ENCODE results near the gene RNF115.

- TF ChIP-seq CTCF (IDR thresholded peaks at IDR 0.05) (no peak), POLR2A (IDR thresholded peaks at IDR 0.05) (no peak)
Observed at GRCh38 chr1:145717833-145718232, 106.1 kb downstream of the RNF115 start.

Measured in right lobe of liver (tissue), 4 donors.